IMR-90 (cell line): Measurements from ENCODE around the gene MUSTN1. TPM values are rescaled to one million over a fixed set of nuclear protein-coding genes. Genes with fewer than 3 reads are reported as not detected.

Source experiments
- ATAC-seq: fragments of 200-7000 bp; cut with Tn5 transposase; 2 replicates; pipeline ENCODE4 v1.9.1; 2020; ENCODE audit warnings: low read depth, mild to moderate bottlenecking, moderate library complexity
- BruUV-seq: library from RNA; stranded (reverse); fragments of 400-500 nt; replicated peaks from 2 replicates; lab custom pipeline; 2021; lab: Mats Ljungman, UMichigan
- CTCF ChIA-PET: fragments of 300-600 bp; formaldehyde crosslinking; extraction: SDS; loops from one replicate; lab custom pipeline; 2021; ENCODE audit warnings: antibody characterized with exemption; lab: Yijun Ruan, JAX
- POLR2A ChIA-PET: fragments of 300-600 bp; sonication (Branson Sonifier 250); formaldehyde crosslinking; loops from one replicate; lab custom pipeline; 2022; ENCODE audit warnings: antibody characterized with exemption; ENCODE audit not compliant: unreplicated experiment; lab: Charles Lee
- DNase-seq: peaks from one replicate; pipeline ENCODE4 v3.0.0; 2013
- H2AFZ ChIP-seq: replicated peaks from 2 replicates; pipeline ENCODE3; 2013; ENCODE audit warnings: low read length, mild to moderate bottlenecking; ENCODE audit not compliant: poor library complexity
- H2AK5ac ChIP-seq: 2 replicates; pipeline ENCODE4 v1.6.1; 2013; ENCODE audit warnings: low read depth, low read length, inconsistent platforms
- H2AK9ac ChIP-seq: replicated peaks from 2 replicates; pipeline ENCODE3; 2013; ENCODE audit warnings: mild to moderate bottlenecking, low read depth, low read length, moderate library complexity; ENCODE audit not compliant: poor library complexity
- H2BK120ac ChIP-seq: 2 replicates; pipeline ENCODE4 v1.6.1; 2013; ENCODE audit warnings: low read depth, low read length, inconsistent platforms
- H2BK15ac ChIP-seq: 3 replicates; pipeline ENCODE4 v1.6.1; 2013; ENCODE audit warnings: low read depth, low read length, inconsistent platforms
- H2BK20ac ChIP-seq: 2 replicates; pipeline ENCODE4 v1.6.1; 2013; ENCODE audit warnings: low read depth, mild to moderate bottlenecking, inconsistent platforms, low read length, moderate library complexity
- H2BK5ac ChIP-seq: 2 replicates; pipeline ENCODE4 v1.6.1; 2013; ENCODE audit warnings: mild to moderate bottlenecking, low read depth, low read length, inconsistent platforms; ENCODE audit not compliant: poor library complexity, severe bottlenecking
- H3K14ac ChIP-seq: replicated peaks from 2 replicates; pipeline ENCODE4 v1.6.1; 2013; ENCODE audit warnings: low read depth, low read length, inconsistent platforms
- H3K18ac ChIP-seq: 2 replicates; pipeline ENCODE4 v1.6.1; 2013; ENCODE audit warnings: low read depth, low read length, control low read depth
- H3K23ac ChIP-seq: 2 replicates; pipeline ENCODE4 v1.6.1; 2013; ENCODE audit warnings: low read depth, low read length, inconsistent platforms
- H3K27ac ChIP-seq: 2 replicates; pipeline ENCODE4 v1.5.1; 2013; ENCODE audit warnings: mild to moderate bottlenecking, control low read depth, low read length; ENCODE audit not compliant: insufficient read depth
- H3K27me3 ChIP-seq: 2 replicates; pipeline ENCODE4 v1.6.1; 2013; ENCODE audit warnings: low read length; ENCODE audit not compliant: control insufficient read depth, insufficient read depth
- H3K36me3 ChIP-seq: 2 replicates; pipeline ENCODE4 v1.6.1; 2013; ENCODE audit warnings: low read length, mixed read lengths; ENCODE audit not compliant: control insufficient read depth, insufficient read depth
- H3K4ac ChIP-seq: 2 replicates; pipeline ENCODE4 v1.6.1; 2013; ENCODE audit warnings: low read depth, low read length, inconsistent platforms
- H3K4me1 ChIP-seq: 2 replicates; pipeline ENCODE4 v1.6.1; 2013; ENCODE audit warnings: low read length, mixed read lengths; ENCODE audit not compliant: control insufficient read depth, insufficient read depth
- H3K4me2 ChIP-seq: 2 replicates; pipeline ENCODE4 v1.6.1; 2013; ENCODE audit warnings: low read depth, mild to moderate bottlenecking, control low read depth, low read length, moderate library complexity
- H3K4me3 ChIP-seq: 2 replicates; pipeline ENCODE4 v1.5.1; 2013; ENCODE audit warnings: low read depth, mild to moderate bottlenecking, control low read depth, low read length, moderate library complexity; ENCODE audit not compliant: insufficient read depth
- H3K56ac ChIP-seq: 2 replicates; pipeline ENCODE4 v1.6.1; 2013; ENCODE audit warnings: low read length, inconsistent platforms; ENCODE audit not compliant: insufficient read depth; ENCODE audit errors: extremely low read depth
- H3K79me1 ChIP-seq, 2 experiments: 2 replicates each; pipeline ENCODE4 v1.6.1; 2013; ENCODE audit warnings: low read length in 2 of 2, inconsistent platforms in 1 of 2, low read depth in 1 of 2
- H3K9ac ChIP-seq: 2 replicates; pipeline ENCODE4 v1.6.1; 2013; ENCODE audit warnings: low read depth, low read length, control low read depth
- H3K9me1 ChIP-seq: 2 replicates; pipeline ENCODE4 v1.6.1; 2013; ENCODE audit warnings: low read length, inconsistent platforms; ENCODE audit not compliant: insufficient read depth
- H3K9me3 ChIP-seq: 2 replicates; pipeline ENCODE4 v1.6.1; 2013; ENCODE audit warnings: low read length; ENCODE audit not compliant: control insufficient read depth, insufficient read depth
- H4K20me1 ChIP-seq: 2 replicates; pipeline ENCODE4 v1.6.1; 2013; ENCODE audit warnings: low read length, inconsistent platforms; ENCODE audit not compliant: insufficient read depth
- H4K5ac ChIP-seq: 2 replicates; pipeline ENCODE4 v1.6.1; 2013; ENCODE audit warnings: mild to moderate bottlenecking, low read depth, low read length, control low read depth
- H4K8ac ChIP-seq, 2 experiments: 2 replicates each; pipeline ENCODE4 v1.6.1; 2013; ENCODE audit warnings: low read depth in 2 of 2, low read length in 2 of 2, control low read depth in 1 of 2, inconsistent platforms in 1 of 2
- H4K91ac ChIP-seq: 2 replicates; pipeline ENCODE4 v1.6.1; 2013; ENCODE audit warnings: low read depth, low read length, inconsistent platforms; ENCODE audit not compliant: insufficient read depth
- BHLHE40 ChIP-seq: fragments of 150-350 bp; IDR thresholded peaks from 2 replicates; pipeline ENCODE4 v1.6.1; 2016; ENCODE audit warnings: mild to moderate bottlenecking, low read depth, low read length
- FOS ChIP-seq: fragments of 150-350 bp; IDR thresholded peaks from 2 replicates; pipeline ENCODE4 v1.6.1; 2016; ENCODE audit warnings: low read depth, low read length
- MXI1 ChIP-seq: IDR thresholded peaks from 2 replicates; pipeline ENCODE4 v1.6.1; 2012; ENCODE audit warnings: low read depth, mild to moderate bottlenecking, low read length, moderate library complexity, borderline replicate concordance
- POLR2A ChIP-seq: IDR thresholded peaks from 2 replicates; pipeline ENCODE4 v1.6.1; 2012; ENCODE audit warnings: mild to moderate bottlenecking, low read depth, low read length
- RAD21 ChIP-seq: IDR thresholded peaks from 2 replicates; pipeline ENCODE4 v1.6.1; 2012; ENCODE audit warnings: low read length, improper control_type of control experiment
- RFX5 ChIP-seq: IDR thresholded peaks from 2 replicates; pipeline ENCODE4 v1.8.0; 2012; ENCODE audit warnings: low read depth, mild to moderate bottlenecking, low read length, moderate library complexity
- SMC3 ChIP-seq: fragments of 150-350 bp; IDR thresholded peaks from 2 replicates; pipeline ENCODE4 v1.6.1; 2016; ENCODE audit warnings: low read depth, mild to moderate bottlenecking, antibody characterized with exemption, low read length, moderate library complexity
- WGBS, 2 experiments: methylation state at CpG; one replicate each; pipeline versions ENCODE4 v1.1.5 to v1.1.7; 2013; ENCODE audit warnings: missing lambda C conversion rate in 2 of 2; ENCODE audit not compliant: insufficient read length in 1 of 2; ENCODE audit errors: extremely low coverage in 2 of 2; 5-methylcytosine and 5-hydroxymethylcytosine counted together
- dilution Hi-C: fragments of 300-500 bp; cut with HindIII; formaldehyde crosslinking; loops from one replicate; pipeline ENCODE4 v1.14.3; 2018; ENCODE audit warnings: low sequenced_read_pairs; ENCODE audit not compliant: unreplicated experiment
- in situ Hi-C: fragments of 300-500 bp; cut with MboI; formaldehyde crosslinking; loops from 3 replicates; pipeline ENCODE4 v1.14.3; 2019; ENCODE audit warnings: low sequenced_read_pairs, inconsistent platforms, mixed read lengths
- intact Hi-C: fragments of 100-400 bp; cut with micrococcal nuclease; formaldehyde crosslinking; loops from 2 replicates; pipeline ENCODE4 v1.10.0; 2022
- polyA plus RNA-seq, 3 experiments: library from polyadenylated mRNA; depleted of rRNA; stranded (reverse); fragments of >200 nt; gene quantifications; 2 replicates each; pipeline ENCODE4 v1.2.3, GENCODE V29; 2012; ENCODE audit warnings: low replicate concordance in 1 of 3
- total RNA-seq: library from RNA; depleted of rRNA; stranded (reverse); fragments of >200 nt; gene quantifications from 2 replicates; pipeline ENCODE4 v1.2.3, GENCODE V29; 2012

MUSTN1 gene
- total and polyA plus RNA-seq, 2 of the 4 experiments (the other 2 are of a cell fraction), result not detected

- no peak for TF ChIP-seq BHLHE40
- TF ChIP-seq POLR2A, result no peak
- no peak for TF ChIP-seq RFX5
- TF ChIP-seq SMC3, result no peak
- TF ChIP-seq FOS, result no peak
- no peak for TF ChIP-seq RAD21
- no peak for TF ChIP-seq MXI1
- Histone ChIP-seq H3K56ac (no peak overlapping the region), H3K79me1 (no peaks in the 10 kb centered on the region), H3K9ac (no peak overlapping the region), H2AK9ac (no peak overlapping the region), H3K9me1 (no peaks in the 10 kb centered on the region), H2AFZ (no peak overlapping the region), H3K36me3 (no peaks in the 10 kb centered on the region), H3K4me1 (no peaks in the 10 kb centered on the region), H3K27me3 (peaks cover 1% of the 10 kb centered on the region; the same call in 1 of the 2 replicates), H4K20me1 (no peaks in the 10 kb centered on the region), H3K27ac (no peak overlapping the region), H3K18ac (no peak overlapping the region), H3K4me2 (no peak overlapping the region), H2AK5ac (no peak overlapping the region), H4K5ac (no peak overlapping the region), H2BK5ac (no peak overlapping the region), H3K4ac (no peak overlapping the region), H4K91ac (no peak overlapping the region), H3K14ac (no peak overlapping the region), H2BK20ac (no peak overlapping the region), H3K23ac (no peak overlapping the region), H2BK15ac (no peak overlapping the region), H4K8ac (no peak overlapping the region), H2BK120ac (no peak overlapping the region), H3K9me3 (no peaks in the 10 kb centered on the region), H3K4me3 (no peak overlapping the region)
- intact Hi-C loops, result no loop called here
- no peak for ATAC-seq
- BruUV-seq, result no TSS peak
- ChIA-PET POLR2A (no interaction called here), CTCF (no interaction called here)
- in situ Hi-C loops, result no loop called here
- no peak for DNase-seq
- dilution Hi-C loops, result no loop called here
- no CpG with 5 or more reads among the region's 5 CpGs for WGBS, 2 experiments
These were observed 12.5 kb downstream of the MUSTN1 start for GRCh38 chr3:52822363-52822762.
